Retinal pigment epithelial cell (primary cell): ENCODE measurements around the gene GRID1.
A peak's percentile ranks its signal among the peaks of the same experiment; 100 is the strongest.

Experiments used
- DNase-seq: peaks from one replicate; pipeline ENCODE4 v3.0.0-alpha.2; 2010; ENCODE audit warnings: low read depth
- H3K4me3 ChIP-seq: 2 replicates; pipeline ENCODE4 v1.5.1; 2011; ENCODE audit warnings: mild to moderate bottlenecking, low read length, control low read depth, moderate library complexity
- TF ChIP-seq, protein P1 (sequence below): conservative IDR thresholded peaks from 2 replicates; pipeline ENCODE4 v1.5.1; 2011; ENCODE audit warnings: low read depth, low read length, control low read depth, inconsistent platforms

GRID1 gene

DNA sequence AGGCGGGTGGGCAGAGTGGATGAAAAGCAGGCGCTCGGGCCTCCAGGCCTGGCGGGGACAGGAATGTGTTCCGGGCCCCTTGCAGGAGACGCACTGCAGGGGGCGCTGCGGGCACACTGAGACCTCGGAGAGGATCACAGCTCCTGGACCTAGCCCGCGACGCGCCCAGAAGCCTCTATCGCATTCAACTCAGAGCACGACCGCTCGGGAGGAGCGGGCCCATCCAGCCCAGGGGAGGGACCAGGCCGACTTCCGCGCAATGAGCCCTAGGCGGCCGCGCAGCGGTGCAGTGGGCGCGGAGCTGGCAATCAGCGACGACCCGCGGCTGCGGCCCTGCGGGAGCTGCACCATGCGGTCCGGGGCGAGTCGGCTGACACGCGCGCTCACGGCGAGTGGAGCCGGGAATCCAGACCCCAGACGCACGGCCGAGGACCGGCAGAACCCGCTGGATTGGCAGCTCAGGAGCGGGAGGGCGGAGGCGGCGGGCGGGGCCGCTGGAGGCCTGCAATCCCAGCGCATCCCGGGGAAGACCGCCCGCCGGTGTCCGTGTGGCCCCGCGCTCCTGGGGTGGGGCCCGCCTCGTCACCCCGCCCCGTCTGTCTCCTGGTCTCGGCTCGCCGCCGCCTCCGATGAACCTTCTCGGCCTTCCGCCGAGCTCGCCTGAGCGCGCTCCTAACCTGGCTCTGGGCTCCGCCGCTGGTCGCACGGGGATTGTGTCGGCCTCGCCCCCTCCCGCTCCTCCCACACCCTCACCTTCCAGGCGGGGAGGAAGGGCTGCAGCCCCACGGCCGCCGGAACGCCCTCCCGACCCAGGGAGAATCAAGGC is 33.5 kb upstream of the GRID1 start:
- TF ChIP-seq, protein P1, sequence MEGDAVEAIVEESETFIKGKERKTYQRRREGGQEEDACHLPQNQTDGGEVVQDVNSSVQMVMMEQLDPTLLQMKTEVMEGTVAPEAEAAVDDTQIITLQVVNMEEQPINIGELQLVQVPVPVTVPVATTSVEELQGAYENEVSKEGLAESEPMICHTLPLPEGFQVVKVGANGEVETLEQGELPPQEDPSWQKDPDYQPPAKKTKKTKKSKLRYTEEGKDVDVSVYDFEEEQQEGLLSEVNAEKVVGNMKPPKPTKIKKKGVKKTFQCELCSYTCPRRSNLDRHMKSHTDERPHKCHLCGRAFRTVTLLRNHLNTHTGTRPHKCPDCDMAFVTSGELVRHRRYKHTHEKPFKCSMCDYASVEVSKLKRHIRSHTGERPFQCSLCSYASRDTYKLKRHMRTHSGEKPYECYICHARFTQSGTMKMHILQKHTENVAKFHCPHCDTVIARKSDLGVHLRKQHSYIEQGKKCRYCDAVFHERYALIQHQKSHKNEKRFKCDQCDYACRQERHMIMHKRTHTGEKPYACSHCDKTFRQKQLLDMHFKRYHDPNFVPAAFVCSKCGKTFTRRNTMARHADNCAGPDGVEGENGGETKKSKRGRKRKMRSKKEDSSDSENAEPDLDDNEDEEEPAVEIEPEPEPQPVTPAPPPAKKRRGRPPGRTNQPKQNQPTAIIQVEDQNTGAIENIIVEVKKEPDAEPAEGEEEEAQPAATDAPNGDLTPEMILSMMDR: peak; percentile 85
- H3K4me3 ChIP-seq: peak overlapping the region; percentile 55
- DNase-seq: peak; percentile 73

DNA sequence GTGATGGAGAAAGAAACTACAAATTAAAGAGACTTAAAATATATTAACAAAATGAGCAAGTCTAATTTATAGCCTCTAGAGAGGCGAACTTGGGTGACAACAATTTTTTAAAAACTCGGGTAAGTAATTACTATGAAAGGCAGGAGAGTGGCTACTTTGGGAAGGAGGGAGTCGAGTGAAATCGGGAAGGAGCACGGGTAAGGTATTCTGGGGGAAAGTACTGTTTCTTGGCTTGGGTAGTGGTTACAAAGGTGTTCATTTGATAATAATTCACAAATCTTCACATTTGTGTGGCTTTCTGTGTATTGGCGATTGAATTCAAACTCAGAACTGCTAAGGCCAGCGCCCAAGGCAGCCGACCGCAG is 32.9 kb upstream of the GRID1 start:
- TF ChIP-seq, protein P1: no peak
- no peak overlapping the region for H3K4me3 ChIP-seq
- no peak for DNase-seq

DNA sequence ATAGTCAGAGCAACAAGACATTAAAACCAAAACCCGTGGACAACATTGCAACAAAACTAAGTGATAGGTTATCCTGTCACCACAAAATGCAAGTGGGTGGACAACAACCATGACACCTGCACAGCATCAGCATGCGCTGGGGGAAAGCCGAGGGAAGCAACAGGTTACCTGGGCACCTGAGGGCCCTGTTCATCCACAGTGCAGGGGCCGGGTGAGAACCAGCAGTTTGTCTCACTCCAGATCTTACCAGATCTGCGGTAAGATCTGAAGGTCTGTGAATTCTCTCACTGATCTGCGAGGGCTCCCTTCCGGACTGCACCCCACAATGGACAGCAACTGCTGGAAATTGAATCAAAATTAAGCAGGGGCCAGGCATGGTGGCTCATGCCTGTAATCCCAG is 30.5 kb upstream of the GRID1 start:
- TF ChIP-seq, protein P1: no peak
- no peak overlapping the region for H3K4me3 ChIP-seq

DNA sequence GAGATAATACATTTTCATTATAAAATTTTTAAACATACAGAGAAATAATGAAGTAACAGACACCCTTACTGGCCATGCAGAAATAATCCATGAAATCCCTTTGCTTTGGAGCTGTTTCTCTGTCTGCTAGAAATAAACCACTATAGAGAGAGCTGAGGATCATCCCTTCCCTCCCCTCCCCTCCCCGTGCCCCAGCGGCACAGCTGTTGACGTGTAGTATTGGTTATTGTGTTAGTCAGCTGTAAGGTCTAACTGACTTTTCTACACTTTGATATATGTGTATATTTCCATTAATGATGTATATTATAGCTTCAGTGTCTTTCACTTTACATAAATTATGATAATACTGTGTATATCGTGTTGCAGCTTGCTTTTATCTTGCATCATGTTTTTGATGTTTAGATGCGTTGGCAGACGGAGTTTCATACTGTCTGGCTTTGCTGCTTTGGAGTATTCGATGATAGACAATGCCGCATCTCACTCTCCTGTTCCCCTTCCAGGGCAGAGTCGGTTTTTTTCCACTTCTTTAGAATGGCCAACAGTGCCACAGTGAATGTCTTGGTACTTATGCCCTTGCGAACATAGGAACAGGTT is 27.4 kb upstream of the GRID1 start:
- H3K4me3 ChIP-seq: no peak overlapping the region
- TF ChIP-seq, protein P1: no peak
- DNase-seq: no peak

More for the DNA sequence above, 30.5 kb upstream of the GRID1 start:
- no peak for DNase-seq

DNA sequence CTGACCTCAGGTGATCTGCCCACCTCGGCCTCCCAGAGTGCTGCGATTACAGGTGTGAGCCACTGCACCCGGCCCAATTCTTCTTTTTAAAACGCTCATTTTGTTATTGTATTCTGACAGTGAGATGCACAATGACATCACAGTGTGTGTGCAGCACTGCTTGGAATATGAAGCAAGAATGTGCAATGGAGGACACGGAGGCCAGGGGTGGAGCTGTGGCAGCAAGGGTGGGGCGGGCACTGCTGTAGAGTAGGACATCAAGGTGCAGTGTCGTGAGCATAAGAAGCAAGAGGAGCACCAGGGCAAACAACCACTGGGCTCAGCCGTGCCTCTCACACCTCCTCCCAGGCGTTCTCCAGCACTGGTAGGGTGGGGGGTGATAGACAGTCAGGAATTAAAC is 26.8 kb upstream of the GRID1 start:
- TF ChIP-seq, protein P1: no peak
- no peak for DNase-seq
- H3K4me3 ChIP-seq: no peak overlapping the region

DNA sequence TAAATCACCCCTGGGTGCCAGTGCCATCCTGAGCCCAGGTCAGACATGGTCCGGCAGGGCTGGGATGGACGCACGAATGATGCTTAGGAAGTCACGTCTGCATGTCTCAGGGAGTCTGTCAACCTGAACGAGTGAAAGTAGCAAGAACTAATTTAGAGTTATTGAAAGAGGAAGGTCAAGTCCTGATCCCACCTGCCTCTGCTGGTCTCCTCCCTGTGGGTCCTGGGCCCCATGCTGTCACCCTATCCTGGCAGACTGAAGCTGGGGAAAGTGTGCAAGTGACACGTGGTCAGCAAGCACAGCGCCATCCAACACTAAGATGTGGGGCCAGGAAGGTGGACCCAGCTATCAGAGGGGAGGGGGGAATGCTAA is 26.1 kb upstream of the GRID1 start:
- TF ChIP-seq, protein P1: no peak
- no peak for DNase-seq
- H3K4me3 ChIP-seq: no peak overlapping the region
